GM12878 (cell line): Measurements from ENCODE around the gene ING1. TPM values are rescaled to one million over a fixed set of nuclear protein-coding genes. Genes with fewer than 3 reads are reported as not detected.
A peak's percentile ranks its signal among the peaks of the same experiment; 100 is the strongest.

Experiments used
- E2F4 ChIP-seq: IDR thresholded peaks from 2 replicates; pipeline ENCODE4 v1.6.1; 2012; ENCODE audit warnings: low read depth, low read length, improper control_type of control experiment
- E4F1 ChIP-seq: fragments of 450-650 bp; IDR thresholded peaks from 2 replicates; pipeline ENCODE4 v1.6.1; 2018; ENCODE audit warnings: borderline replicate concordance, mild to moderate bottlenecking; ENCODE audit not compliant: partially characterized antibody
- EZH2 ChIP-seq: IDR thresholded peaks from 2 replicates; pipeline ENCODE4 v1.6.1; 2012; ENCODE audit warnings: low read depth, mild to moderate bottlenecking, control low read depth, inconsistent platforms, low read length, borderline replicate concordance; ENCODE audit not compliant: control insufficient read depth
- HSF1 ChIP-seq: fragments of 150-350 bp; IDR thresholded peaks from 2 replicates; pipeline ENCODE4 v1.6.1; 2014; ENCODE audit warnings: mild to moderate bottlenecking, low read depth, low read length
- IKZF2 ChIP-seq, 2 experiments: fragments of 450-650 bp; IDR thresholded peaks; 2 replicates each; pipeline ENCODE4 v1.6.1; 2017; ENCODE audit warnings: mild to moderate bottlenecking in 2 of 2, moderate library complexity in 2 of 2
- JUND ChIP-seq: IDR thresholded peaks from 2 replicates; pipeline ENCODE4 v1.6.1; 2012; ENCODE audit warnings: low read depth, mild to moderate bottlenecking, low read length, improper control_type of control experiment, moderate library complexity
- NBN ChIP-seq: fragments of 450-650 bp; IDR thresholded peaks from 2 replicates; pipeline ENCODE4 v1.6.1; 2016
- PRDM15 ChIP-seq: fragments of 450-650 bp; formaldehyde crosslinking; IDR thresholded peaks from 2 replicates; pipeline ENCODE4 v1.4.0; 2020; ENCODE audit warnings: mild to moderate bottlenecking, moderate library complexity
- SIX5 ChIP-seq: IDR thresholded peaks from 2 replicates; pipeline ENCODE4 v1.6.1; 2011; ENCODE audit warnings: mild to moderate bottlenecking, low read depth, low read length, moderate library complexity; ENCODE audit not compliant: severe bottlenecking
- SMARCA5 ChIP-seq: fragments of 450-650 bp; IDR thresholded peaks from 2 replicates; pipeline ENCODE4 v1.6.1; 2017; ENCODE audit warnings: mild to moderate bottlenecking
- SUZ12 ChIP-seq: fragments of 200-600 bp; sonication (generic); IDR thresholded peaks from one replicate; pipeline ENCODE4 v1.6.1; 2018; ENCODE audit warnings: antibody characterized with exemption, mild to moderate bottlenecking; ENCODE audit not compliant: unreplicated experiment
- ZNF592 ChIP-seq: fragments of 450-650 bp; IDR thresholded peaks from 2 replicates; pipeline ENCODE4 v1.6.1; 2017; ENCODE audit warnings: mild to moderate bottlenecking, moderate library complexity
- polyA plus RNA-seq, 11 experiments: library from polyadenylated mRNA; depleted of rRNA in 4 of 11; unstranded in 6 of 11; stranded (reverse) in 5 of 11; fragments of >200 nt; fragmentation: Nextera tagmentation in 4 of 11; fragmentation: Illumina TruSeq in 1 of 11; extraction: Ambion mirVana in 4 of 11; extraction: Trizol in 1 of 11; gene quantifications; 1 replicate in 1 of 11; 2 replicates in 10 of 11; pipeline versions ENCODE4 v1.2.1 to v1.2.3, GENCODE V29; 2011 to 2016; ENCODE audit warnings: inconsistent platforms in 2 of 11, missing spikeins in 2 of 11, low read depth in 1 of 11
- total RNA-seq, 4 experiments: library from RNA; depleted of rRNA in 3 of 4; stranded (reverse); fragments of >200 nt in 3 of 4; fragmentation: Illumina TruSeq in 1 of 4; extraction: Trizol in 1 of 4; gene quantifications; 2 replicates each; pipeline versions ENCODE4 v1.2.1 to v1.2.3, GENCODE V29; 2013 to 2021

ING1 gene
- total and polyA plus RNA-seq, 10 of the 15 experiments (the other 5 are each of a cell fraction or from before 2014, with no cell fraction given): 1.3 to 20.4 (median 13.1) TPM

- TF ChIP-seq E4F1 (peak; percentile 69), NBN (no peak; the same call in 1 of the 2 replicates), E2F4 (peak; percentile 59; the same call in 1 of the 2 replicates), JUND (no peak), SMARCA5 (0 out of 2 replicates have a peak, but pooled peaks have one; percentile 36), IKZF2 (IDR thresholded peaks at IDR 0.05) (no peak), ZNF592 (no peak), SUZ12 (no peak), EZH2 (no peak), PRDM15 (CRISPR knock-in tag) (no peak), HSF1 (no peak), SIX5 (no peak)
These were observed 2.1 kb downstream of the ING1 start (continued) for GRCh38 chr13:110715395-110716246.
